Activated CD4-positive, alpha-beta memory T cell treated with anti-CD3 and anti-CD28 coated beads for 36 hours (primary cell): ENCODE results near the gene CAPSL. TPM values are rescaled to one million over a fixed set of nuclear protein-coding genes. Genes with fewer than 3 reads are reported as not detected.

Experiments
- CTCF ChIA-PET: fragments of 350-600 bp; sonication (Branson Sonifier 250); formaldehyde crosslinking; loops from one replicate; lab custom pipeline; 2021; ENCODE audit warnings: antibody characterized with exemption, inconsistent platforms; lab: Charles Lee
- POLR2A ChIA-PET: fragments of 350-600 bp; sonication (Branson Sonifier 250); formaldehyde crosslinking; loops from one replicate; lab custom pipeline; 2021; ENCODE audit warnings: antibody characterized with exemption; lab: Charles Lee
- DNase-seq: peaks from one replicate; pipeline ENCODE4 v3.0.0-alpha.2; 2020
- H3K27ac Mint-ChIP-seq: one replicate; pipeline ENCODE4 v1.8.0; 2021; ENCODE audit warnings: mixed read lengths
- H3K27me3 Mint-ChIP-seq: one replicate; pipeline ENCODE4 v1.8.0; 2021; ENCODE audit warnings: mixed read lengths
- H3K36me3 Mint-ChIP-seq: one replicate; pipeline ENCODE4 v1.8.0; 2021; ENCODE audit warnings: mixed read lengths
- H3K4me1 Mint-ChIP-seq: one replicate; pipeline ENCODE4 v1.8.0; 2021; ENCODE audit warnings: low read depth, mixed read lengths
- H3K4me3 Mint-ChIP-seq: one replicate; pipeline ENCODE4 v1.8.0; 2021; ENCODE audit warnings: mild to moderate bottlenecking, mixed read lengths
- H3K9me3 Mint-ChIP-seq: one replicate; pipeline ENCODE4 v1.8.0; 2021; ENCODE audit warnings: mixed read lengths
- intact Hi-C: fragments of 100-400 bp; cut with micrococcal nuclease; formaldehyde crosslinking; loops from one replicate; pipeline ENCODE4 v1.15.1; 2023
- total RNA-seq, 2 experiments: library from RNA; stranded (reverse); gene quantifications; one replicate each; pipeline ENCODE4 v1.2.3, GENCODE V29; 2021

Gene CAPSL
- total RNA-seq, 2 experiments from 2014 or later, result 0.73 to 1.0 TPM

DNA sequence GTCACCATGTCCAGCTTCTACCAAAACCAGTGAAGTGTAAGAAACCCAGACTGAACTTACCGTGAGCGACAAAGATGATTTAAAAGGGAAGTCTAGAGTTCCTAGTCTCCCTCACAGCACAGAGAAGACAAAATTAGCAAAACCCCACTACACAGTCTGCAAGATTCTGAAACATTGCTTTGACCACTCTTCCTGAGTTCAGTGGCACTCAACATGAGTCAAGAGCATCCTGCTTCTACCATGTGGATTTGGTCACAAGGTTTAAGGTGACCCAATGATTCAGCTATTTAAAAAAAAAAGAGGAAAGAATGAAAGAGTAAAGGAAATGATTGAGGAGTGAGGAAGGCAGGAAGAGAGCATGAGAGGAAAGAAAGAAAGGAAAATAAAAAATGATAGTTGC lies 62.0 kb downstream of the CAPSL start:
- no peak overlapping the region for H3K4me3 Mint-ChIP-seq
- POLR2A ChIA-PET, result no interaction called here
- CTCF ChIA-PET, result no interaction called here

DNA sequence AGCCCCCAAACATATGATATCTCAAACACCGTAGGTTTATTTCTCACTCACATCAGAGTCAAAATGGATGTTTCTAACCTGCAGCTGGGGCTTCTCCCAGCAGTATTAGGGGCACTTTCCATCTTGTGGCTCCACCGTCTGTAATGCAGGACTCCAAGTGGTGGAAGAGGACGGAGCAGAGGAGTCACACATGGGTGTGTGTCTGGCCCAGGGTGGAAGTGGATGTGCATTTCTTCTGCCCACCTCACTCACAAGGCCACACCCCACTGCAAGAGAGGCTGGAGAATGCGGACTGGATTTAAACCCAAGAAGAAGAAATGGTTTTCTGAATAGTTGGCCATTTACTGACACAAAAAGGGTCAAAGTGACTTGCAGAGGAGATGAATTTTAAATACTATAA lies 67.8 kb downstream of the CAPSL start:
- intact Hi-C loops, result no loop called here
- Mint-ChIP-seq H3K36me3 (peaks cover 87% of the 10 kb centered on the region), H3K27me3 (no peaks in the 10 kb centered on the region), H3K27ac (peak overlapping the region; percentile 82), H3K9me3 (peaks cover 5% of the 10 kb centered on the region), H3K4me1 (peaks cover 83% of the 10 kb centered on the region), H3K4me3 (no peak overlapping the region)
- no peak for DNase-seq
- ChIA-PET CTCF (interaction anchor here (1.2 to 1.8 kb wide), 2 partner anchors 12 to 40 kb away, joined by 3 to 4 read pairs; no protein-coding TSS in a partner anchor), POLR2A (interaction anchor here (1.2 to 2.1 kb wide), 2 partner anchors 12 to 14 kb away, joined by 4 to 7 read pairs; partner anchors contain the start of gene IL7R)

More for the DNA sequence above, 62.0 kb downstream of the CAPSL start:
- Mint-ChIP-seq H3K9me3 (no peaks in the 10 kb centered on the region), H3K27ac (peak overlapping the region; percentile 80), H3K36me3 (peaks cover 72% of the 10 kb centered on the region), H3K4me1 (peaks cover 82% of the 10 kb centered on the region), H3K27me3 (no peaks in the 10 kb centered on the region)
- DNase-seq, result no peak
- intact Hi-C loops, result loop anchor here (1.0 to 2.0 kb wide), 2 partner anchors 8 to 14 kb away; no protein-coding TSS in a partner anchor

- peaks cover 88% of the 10 kb centered on the region for H3K36me3 Mint-ChIP-seq
- H3K9me3 Mint-ChIP-seq, result peaks cover 7% of the 10 kb centered on the region
- ChIA-PET CTCF (interaction anchor here (1.2 to 1.8 kb wide), 3 partner anchors 11 to 219 kb away, joined by 3 to 4 read pairs (median 3); no protein-coding TSS in a partner anchor), POLR2A (interaction anchor here (0.6 to 2.1 kb wide), 3 partner anchors 13 to 62 kb away, joined by 3 to 7 read pairs (median 4); partner anchors contain the start of gene IL7R)
- H3K4me1 Mint-ChIP-seq, result peaks cover 84% of the 10 kb centered on the region
- no peaks in the 10 kb centered on the region for H3K27me3 Mint-ChIP-seq
- intact Hi-C loops, result no loop called here
- DNase-seq, result peak; percentile 46
- H3K4me3 Mint-ChIP-seq, result no peak overlapping the region
- peak overlapping the region; percentile 82 for H3K27ac Mint-ChIP-seq
Observed at GRCh38 chr5:35869685-35870277, 68.6 kb downstream of the CAPSL start.

DNA sequence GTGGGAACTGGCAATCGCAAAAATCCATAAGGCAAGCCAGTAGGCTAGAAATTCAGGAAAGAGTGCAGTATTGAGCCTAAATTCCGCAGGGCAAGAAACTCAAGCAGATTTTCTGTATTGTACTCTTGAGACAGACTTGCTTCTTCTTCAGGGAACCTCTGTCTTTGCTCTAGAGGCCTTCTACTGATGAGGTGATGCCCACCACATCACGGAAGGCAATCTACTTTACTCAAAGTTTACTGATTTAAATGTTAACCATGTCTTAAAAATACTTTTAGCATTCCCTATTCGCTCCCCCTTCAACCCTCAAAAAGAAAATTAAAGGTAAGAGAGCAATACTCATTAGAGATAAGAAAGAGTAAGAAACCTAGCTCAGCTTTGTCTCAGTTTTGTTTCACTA lies 70.4 kb downstream of the CAPSL start:
- intact Hi-C loops, result no loop called here
- POLR2A ChIA-PET, result interaction anchor here (1.0 kb wide), 1 partner anchor 16 kb away, joined by 3 read pairs; no protein-coding TSS in a partner anchor
- CTCF ChIA-PET, result interaction anchor here (1.0 kb wide), 1 partner anchor 58 kb away, joined by 4 read pairs; no protein-coding TSS in a partner anchor

DNA sequence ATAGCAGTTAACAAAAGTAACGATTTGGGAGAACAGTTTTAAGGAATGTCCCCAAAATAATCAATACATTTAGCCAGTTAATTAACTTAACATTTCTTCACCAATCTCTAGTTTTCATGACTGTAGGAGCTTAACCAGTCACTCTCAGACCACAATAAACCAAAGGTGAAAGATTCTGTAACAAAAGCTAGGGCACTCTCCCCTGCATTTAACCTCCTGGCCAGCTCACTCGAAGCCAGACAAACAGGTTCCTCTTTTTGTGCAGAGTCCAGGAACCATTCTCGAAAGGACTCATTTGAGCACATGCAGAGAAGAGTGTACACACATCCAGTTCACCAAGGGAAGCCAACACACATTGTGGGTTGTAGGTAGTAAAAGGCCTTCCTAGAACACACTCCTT lies 75.3 kb downstream of the CAPSL start:
- intact Hi-C loops, result loop anchor here (2.0 kb wide), 1 partner anchor 14 kb away; no protein-coding TSS in a partner anchor

More for the DNA sequence above, 70.4 kb downstream of the CAPSL start:
- no peaks in the 10 kb centered on the region for H3K27me3 Mint-ChIP-seq
- DNase-seq, result no peak
- H3K4me3 Mint-ChIP-seq, result no peak overlapping the region
- H3K4me1 Mint-ChIP-seq, result peaks cover 81% of the 10 kb centered on the region
- peaks cover 7% of the 10 kb centered on the region for H3K9me3 Mint-ChIP-seq
- H3K27ac Mint-ChIP-seq, result peak overlapping the region; percentile 82
- peaks cover 86% of the 10 kb centered on the region for H3K36me3 Mint-ChIP-seq

GRCh38 chr5:35862126-35862525 lies 76.3 kb downstream of the CAPSL start:
- Mint-ChIP-seq H3K36me3 (peaks cover 85% of the 10 kb centered on the region), H3K4me1 (peaks cover 77% of the 10 kb centered on the region), H3K4me3 (peak overlapping the region; percentile 78), H3K9me3 (peaks cover 3% of the 10 kb centered on the region), H3K27me3 (no peaks in the 10 kb centered on the region), H3K27ac (peak overlapping the region; percentile 95)
- ChIA-PET CTCF (interaction anchor here (1.1 to 3.8 kb wide), 6 partner anchors 11 to 244 kb away, joined by 3 to 37 read pairs (median 9); partner anchors contain the start of gene SPEF2), POLR2A (interaction anchor here (0.8 to 13.7 kb wide), 6 partner anchors 10 to 62 kb away, joined by 3 to 160 read pairs (median 5); no protein-coding TSS in a partner anchor)
- intact Hi-C loops, result loop anchor here (2.0 kb wide), 1 partner anchor 15 kb away; no protein-coding TSS in a partner anchor
- DNase-seq, result no peak

More for the DNA sequence above, 75.3 kb downstream of the CAPSL start:
- POLR2A ChIA-PET, result interaction anchor here (0.6 to 13.7 kb wide), 7 partner anchors 9 to 69 kb away, joined by 3 to 160 read pairs (median 5); no protein-coding TSS in a partner anchor
- DNase-seq, result peak; percentile 59
- H3K9me3 Mint-ChIP-seq, result peaks cover 3% of the 10 kb centered on the region
- H3K27ac Mint-ChIP-seq, result peak overlapping the region; percentile 95
- CTCF ChIA-PET, result interaction anchor here (1.1 to 3.8 kb wide), 6 partner anchors 10 to 212 kb away, joined by 3 to 37 read pairs (median 9); no protein-coding TSS in a partner anchor
- H3K36me3 Mint-ChIP-seq, result peaks cover 86% of the 10 kb centered on the region
- H3K4me3 Mint-ChIP-seq, result peak overlapping the region; percentile 78
- no peaks in the 10 kb centered on the region for H3K27me3 Mint-ChIP-seq
- peaks cover 78% of the 10 kb centered on the region for H3K4me1 Mint-ChIP-seq

- H3K27me3 Mint-ChIP-seq, result no peaks in the 10 kb centered on the region
- peak overlapping the region; percentile 78 for H3K4me3 Mint-ChIP-seq
- H3K9me3 Mint-ChIP-seq, result peaks cover 3% of the 10 kb centered on the region
- peak overlapping the region; percentile 95 for H3K27ac Mint-ChIP-seq
- intact Hi-C loops, result loop anchor here (2.0 kb wide), 1 partner anchor 15 kb away; no protein-coding TSS in a partner anchor
- CTCF ChIA-PET, result interaction anchor here (1.1 to 3.8 kb wide), 6 partner anchors 11 to 244 kb away, joined by 3 to 37 read pairs (median 9); partner anchors contain the start of gene SPEF2
- peaks cover 78% of the 10 kb centered on the region for H3K4me1 Mint-ChIP-seq
- H3K36me3 Mint-ChIP-seq, result peaks cover 86% of the 10 kb centered on the region
- POLR2A ChIA-PET, result interaction anchor here (0.8 to 13.7 kb wide), 5 partner anchors 9 to 40 kb away, joined by 3 to 160 read pairs (median 5); no protein-coding TSS in a partner anchor
- DNase-seq, result no peak
Observed at GRCh38 chr5:35861718-35862117, 76.7 kb downstream of the CAPSL start.

DNA sequence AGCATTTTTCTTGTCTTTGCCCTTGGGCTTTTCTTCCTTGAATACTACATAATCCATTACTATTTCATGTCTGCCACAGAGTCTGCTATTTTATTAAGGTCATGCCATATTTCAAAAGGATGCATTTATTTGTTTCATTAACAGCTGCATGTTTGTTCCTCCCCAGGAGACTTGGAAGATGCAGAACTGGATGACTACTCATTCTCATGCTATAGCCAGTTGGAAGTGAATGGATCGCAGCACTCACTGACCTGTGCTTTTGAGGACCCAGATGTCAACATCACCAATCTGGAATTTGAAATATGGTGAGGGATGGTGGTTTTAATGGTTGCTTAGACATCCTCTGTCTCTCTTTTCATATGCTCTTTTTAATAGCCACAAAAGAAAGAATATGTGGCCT lies 77.7 kb downstream of the CAPSL start:
- H3K4me3 Mint-ChIP-seq, result peak overlapping the region; percentile 78
- peaks cover 3% of the 10 kb centered on the region for H3K9me3 Mint-ChIP-seq
- DNase-seq, result no peak
- H3K4me1 Mint-ChIP-seq, result peaks cover 79% of the 10 kb centered on the region
- H3K36me3 Mint-ChIP-seq, result peaks cover 89% of the 10 kb centered on the region
- peak overlapping the region; percentile 95 for H3K27ac Mint-ChIP-seq
- ChIA-PET POLR2A (interaction anchor here (1.0 to 13.7 kb wide), 6 partner anchors 8 to 66 kb away, joined by 4 to 160 read pairs (median 18); no protein-coding TSS in a partner anchor), CTCF (interaction anchor here (1.0 to 5.1 kb wide), 6 partner anchors 12 to 242 kb away, joined by 3 to 26 read pairs (median 6); no protein-coding TSS in a partner anchor)
- intact Hi-C loops, result no loop called here
- H3K27me3 Mint-ChIP-seq, result no peaks in the 10 kb centered on the region

DNA sequence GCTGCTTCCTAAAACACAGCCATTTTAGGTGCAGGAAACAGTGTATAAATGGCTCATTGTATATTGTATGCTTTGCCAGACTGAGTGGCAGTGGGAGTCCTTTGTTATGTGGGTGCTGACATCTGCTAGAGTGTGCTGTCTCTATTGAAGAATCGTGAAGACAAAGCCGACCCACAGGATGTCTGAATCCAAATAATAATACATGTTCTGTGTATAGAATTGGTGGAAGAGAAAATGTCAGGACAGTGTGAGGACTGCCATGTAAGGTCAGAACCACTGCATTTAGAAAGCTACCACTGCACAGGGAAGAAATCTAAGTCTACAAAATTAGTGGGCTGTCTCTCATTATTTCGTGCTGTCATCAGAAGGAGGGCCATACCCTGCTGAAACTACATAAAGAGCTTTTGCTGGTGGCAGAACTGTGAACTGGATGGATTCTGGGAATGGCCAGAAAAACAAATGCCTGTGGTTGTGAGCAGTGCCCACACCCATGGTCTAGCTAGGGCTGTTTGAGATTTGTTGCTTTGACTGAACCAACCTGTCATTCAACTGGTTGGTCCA lies 79.2 kb downstream of the CAPSL start:
- peak; percentile 43 for DNase-seq
- CTCF ChIA-PET, result interaction anchor here (0.6 to 5.1 kb wide), 16 partner anchors 7 to 240 kb away, joined by 3 to 26 read pairs (median 4); no protein-coding TSS in a partner anchor
- Mint-ChIP-seq H3K27ac (peak overlapping the region; percentile 95), H3K4me1 (peaks cover 81% of the 10 kb centered on the region), H3K9me3 (no peaks in the 10 kb centered on the region), H3K27me3 (no peaks in the 10 kb centered on the region), H3K4me3 (peak overlapping the region; percentile 78), H3K36me3 (peaks cover 91% of the 10 kb centered on the region)
- intact Hi-C loops, result loop anchor here (10.0 kb wide), 2 partner anchors 296 to 934 kb away; partner anchors contain the start of genes DNAJC21, LMBRD2 and SKP2
- POLR2A ChIA-PET, result interaction anchor here (0.6 to 13.7 kb wide), 15 partner anchors 21 to 242 kb away, joined by 3 to 160 read pairs (median 6); partner anchors contain the start of gene SPEF2

DNA sequence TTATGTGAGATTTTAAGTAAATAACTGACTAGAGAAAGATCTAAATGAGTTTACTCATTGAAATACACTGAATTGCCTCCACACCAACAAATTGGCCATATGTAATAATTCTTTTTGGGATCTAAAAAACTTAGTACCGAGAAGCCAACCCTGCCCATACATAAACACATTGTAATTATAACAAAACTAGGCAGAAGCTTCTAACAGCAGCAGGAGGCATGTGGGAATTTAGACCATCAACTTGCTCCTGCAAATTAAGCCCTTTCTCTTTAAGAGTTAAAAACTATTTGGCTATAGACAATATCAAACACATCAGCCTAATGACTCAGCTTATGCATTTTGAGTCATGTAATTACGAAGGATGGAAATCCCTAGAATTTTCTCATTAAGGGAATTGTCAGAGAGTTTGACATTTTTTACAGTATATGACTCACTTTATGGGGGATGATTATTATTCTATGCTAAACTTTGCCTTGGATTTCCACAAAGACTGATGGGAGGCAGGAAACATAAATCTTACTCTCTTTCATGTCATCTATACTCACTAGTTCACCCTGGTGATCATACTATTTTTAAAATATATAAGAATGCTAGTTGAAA lies 80.7 kb downstream of the CAPSL start:
- DNase-seq, result no peak
- peaks cover 76% of the 10 kb centered on the region for H3K4me1 Mint-ChIP-seq
- H3K4me3 Mint-ChIP-seq, result peak overlapping the region; percentile 93
- H3K36me3 Mint-ChIP-seq, result peaks cover 92% of the 10 kb centered on the region
- intact Hi-C loops, result loop anchor here (1.0 to 10.0 kb wide), 13 partner anchors 20 to 933 kb away; partner anchors contain the start of genes DNAJC21, LMBRD2 and SKP2
- H3K27ac Mint-ChIP-seq, result peak overlapping the region; percentile 100
- no peaks in the 10 kb centered on the region for H3K9me3 Mint-ChIP-seq
- H3K27me3 Mint-ChIP-seq, result no peaks in the 10 kb centered on the region
- CTCF ChIA-PET, result interaction anchor here (0.6 to 5.1 kb wide), 9 partner anchors 29 to 206 kb away, joined by 3 to 26 read pairs (median 12); no protein-coding TSS in a partner anchor
- POLR2A ChIA-PET, result interaction anchor here (0.5 to 13.7 kb wide), 16 partner anchors 12 to 207 kb away, joined by 3 to 160 read pairs (median 7); no protein-coding TSS in a partner anchor
